CD4-positive, CD25-positive, alpha-beta regulatory T cell (primary cell): ENCODE results near the gene MANSC1. TPM values are rescaled to one million over a fixed set of nuclear protein-coding genes. Genes with fewer than 3 reads are reported as not detected.
A peak's percentile ranks its signal among the peaks of the same experiment; 100 is the strongest.

Source experiments
- ATAC-seq, 2 donors: fragments of 150-1000 bp; cut with Tn5 transposase; one replicate each; pipeline ENCODE4 v1.10.0; 2021; ENCODE audit warnings: low read depth in 2 of 2, moderate number of reproducible peaks in 2 of 2, moderate library complexity in 1 of 2
- DNase-seq, 3 donors: peaks; one replicate each; pipeline versions ENCODE4 v3.0.0 to v3.0.0-alpha.2; 2012 to 2022; ENCODE audit warnings: mixed read lengths in 1 of 3
- H3K27ac ChIP-seq: one replicate; pipeline ENCODE4 v1.7.0; 2013; ENCODE audit warnings: mild to moderate bottlenecking, low read length; ENCODE audit not compliant: insufficient read depth, poor library complexity, severe bottlenecking
- H3K27me3 ChIP-seq: one replicate; pipeline ENCODE4 v1.7.0; 2013; ENCODE audit warnings: low read length; ENCODE audit not compliant: control insufficient read depth, insufficient read depth
- H3K36me3 ChIP-seq: one replicate; pipeline ENCODE4 v1.7.0; 2013; ENCODE audit warnings: mild to moderate bottlenecking, low read length, moderate library complexity; ENCODE audit not compliant: control insufficient read depth, insufficient read depth
- H3K4me1 ChIP-seq: 2 replicates; pipeline ENCODE4 v1.7.0; 2013; ENCODE audit warnings: mild to moderate bottlenecking, low read length; ENCODE audit not compliant: insufficient read depth, control insufficient read depth, poor library complexity, severe bottlenecking
- H3K4me3 ChIP-seq: one replicate; pipeline ENCODE4 v1.7.0; 2013; ENCODE audit warnings: low read depth, mild to moderate bottlenecking, low read length, moderate library complexity
- H3K9me3 ChIP-seq, 2 experiments: 1 replicate in 1 of 2; 2 replicates in 1 of 2; pipeline ENCODE4 v1.7.0; 2013; ENCODE audit warnings: low read length in 2 of 2, mild to moderate bottlenecking in 1 of 2, moderate library complexity in 1 of 2; ENCODE audit not compliant: control insufficient read depth in 2 of 2
- H3K27ac Mint-ChIP-seq, 3 donors: one replicate each; pipeline ENCODE4 v1.8.0; 2020 to 2022; ENCODE audit warnings: mild to moderate bottlenecking in 3 of 3, mixed read lengths in 3 of 3, moderate library complexity in 2 of 3
- H3K27me3 Mint-ChIP-seq: one replicate; pipeline ENCODE4 v1.8.0; 2022; ENCODE audit warnings: mild to moderate bottlenecking, mixed read lengths
- H3K36me3 Mint-ChIP-seq: one replicate; pipeline ENCODE4 v1.8.0; 2020; ENCODE audit warnings: mixed read lengths
- H3K4me1 Mint-ChIP-seq, 4 donors: one replicate each; pipeline ENCODE4 v1.8.0; 2020 to 2022; ENCODE audit warnings: mixed read lengths in 4 of 4, mild to moderate bottlenecking in 1 of 4
- H3K4me3 Mint-ChIP-seq, 4 donors: one replicate each; pipeline ENCODE4 v1.8.0; 2020 to 2022; ENCODE audit warnings: mild to moderate bottlenecking in 4 of 4, mixed read lengths in 4 of 4, moderate library complexity in 3 of 4
- H3K9me3 Mint-ChIP-seq, 7 donors: one replicate each; pipeline ENCODE4 v1.8.0; 2020 to 2022; ENCODE audit warnings: mixed read lengths in 7 of 7, mild to moderate bottlenecking in 3 of 7, moderate library complexity in 2 of 7
- polyA plus RNA-seq, 4 donors: library from polyadenylated mRNA; unstranded; fragments of 300-500 nt; fragmentation: Illumina TruSeq; gene quantifications; one replicate each; pipeline ENCODE4 v1.2.3, GENCODE V29; 2021
- total RNA-seq: library from RNA; stranded (reverse); gene quantifications from one replicate; pipeline ENCODE4 v1.2.3, GENCODE V29; 2022

Gene MANSC1
- total and polyA plus RNA-seq, 5 donors from 2014 or later: 0.22 to 1.3 (median 0.54) TPM

GRCh38 chr12:12376646-12377448 lies 26.8 kb upstream of the MANSC1 start:
- H3K4me1 Mint-ChIP-seq: peaks cover 35 to 59% (median 43%) of the 10 kb centered on the region in 4 donors
- H3K27me3 Mint-ChIP-seq: no peaks in the 10 kb centered on the region
- H3K27ac Mint-ChIP-seq: peak overlapping the region; percentile 72 to 92 (median 88)
- Histone ChIP-seq H3K36me3 (peaks cover 14% of the 10 kb centered on the region), H3K9me3 (no peaks in the 10 kb centered on the region), H3K4me1 (peaks cover 37% of the 10 kb centered on the region), H3K27ac (peak overlapping the region; percentile 49), H3K27me3 (no peaks in the 10 kb centered on the region), H3K4me3 (no peak overlapping the region)
- ATAC-seq (peak; percentile 81), DNase-seq (peak; percentile 30 to 90 (median 84))
- H3K36me3 Mint-ChIP-seq: peaks cover 26% of the 10 kb centered on the region
- peak overlapping the region in 1 of 4 donors; percentile 66 for H3K4me3 Mint-ChIP-seq
- peaks cover 0 to 4% (median 0%) of the 10 kb centered on the region in 7 donors for H3K9me3 Mint-ChIP-seq

GRCh38 chr12:12372946-12373722 lies 23.1 kb upstream of the MANSC1 start:
- Mint-ChIP-seq H3K27me3 (no peaks in the 10 kb centered on the region), H3K4me3 (no peak overlapping the region), H3K27ac (peak overlapping the region in 2 of 3 donors; percentile 28 to 67), H3K4me1 (peaks cover 18 to 38% (median 35%) of the 10 kb centered on the region in 4 donors), H3K9me3 (no peaks in the 10 kb centered on the region), H3K36me3 (peaks cover 23% of the 10 kb centered on the region)
- no peak for ATAC-seq
- Histone ChIP-seq H3K4me1 (peaks cover 14% of the 10 kb centered on the region), H3K4me3 (no peak overlapping the region), H3K36me3 (peaks cover 14% of the 10 kb centered on the region), H3K27me3 (no peaks in the 10 kb centered on the region), H3K27ac (no peak overlapping the region), H3K9me3 (no peaks in the 10 kb centered on the region)
- DNase-seq: no peak

- H3K4me3 Mint-ChIP-seq: no peak overlapping the region
Measured at GRCh38 chr12:12367482-12367998, 17.5 kb upstream of the MANSC1 start.

GRCh38 chr12:12366701-12367481 lies 16.8 kb upstream of the MANSC1 start:
- Mint-ChIP-seq H3K4me3 (no peak overlapping the region), H3K4me1 (peaks cover 28 to 51% (median 40%) of the 10 kb centered on the region in 4 donors), H3K27me3 (no peaks in the 10 kb centered on the region), H3K36me3 (peaks cover 31% of the 10 kb centered on the region), H3K27ac (peak overlapping the region in 2 of 3 donors; percentile 1 to 5), H3K9me3 (peaks cover 0 to 1% (median 0%) of the 10 kb centered on the region in 7 donors)
- DNase-seq (no peak), ATAC-seq (no peak)
- H3K9me3 ChIP-seq: no peaks in the 10 kb centered on the region
- H3K36me3 ChIP-seq: peaks cover 11% of the 10 kb centered on the region
- no peak overlapping the region for H3K4me3 ChIP-seq
- H3K27me3 ChIP-seq: no peaks in the 10 kb centered on the region
- peaks cover 9% of the 10 kb centered on the region for H3K4me1 ChIP-seq
- H3K27ac ChIP-seq: no peak overlapping the region

More at GRCh38 chr12:12367482-12367998, 17.5 kb upstream of the MANSC1 start:
- no peaks in the 10 kb centered on the region for H3K9me3 ChIP-seq
- H3K27me3 ChIP-seq: no peaks in the 10 kb centered on the region
- no peak overlapping the region for H3K27ac Mint-ChIP-seq
- peaks cover 4% of the 10 kb centered on the region for H3K4me1 ChIP-seq
- H3K4me3 ChIP-seq: no peak overlapping the region
- ATAC-seq (no peak), DNase-seq (no peak)
- H3K27me3 Mint-ChIP-seq: no peaks in the 10 kb centered on the region
- peaks cover 23 to 48% (median 36%) of the 10 kb centered on the region in 4 donors for H3K4me1 Mint-ChIP-seq
- peaks cover 28% of the 10 kb centered on the region for H3K36me3 Mint-ChIP-seq
- H3K36me3 ChIP-seq: peaks cover 18% of the 10 kb centered on the region
- H3K9me3 Mint-ChIP-seq: peaks cover 0 to 1% (median 0%) of the 10 kb centered on the region in 7 donors
- H3K27ac ChIP-seq: no peak overlapping the region

GRCh38 chr12:12365931-12366431 lies 15.9 kb upstream of the MANSC1 start:
- DNase-seq (no peak), ATAC-seq (no peak)
- H3K4me3 Mint-ChIP-seq: no peak overlapping the region
- H3K36me3 Mint-ChIP-seq: peaks cover 36% of the 10 kb centered on the region
- H3K27ac ChIP-seq: no peak overlapping the region
- H3K9me3 Mint-ChIP-seq: peaks cover 0 to 1% (median 0%) of the 10 kb centered on the region in 7 donors
- peak overlapping the region; percentile 1 for H3K4me3 ChIP-seq
- no peaks in the 10 kb centered on the region for H3K27me3 ChIP-seq
- H3K4me1 Mint-ChIP-seq: peaks cover 34 to 61% (median 48%) of the 10 kb centered on the region in 4 donors
- H3K9me3 ChIP-seq: no peaks in the 10 kb centered on the region
- peaks cover 11% of the 10 kb centered on the region for H3K36me3 ChIP-seq
- H3K27me3 Mint-ChIP-seq: no peaks in the 10 kb centered on the region
- peaks cover 10% of the 10 kb centered on the region for H3K4me1 ChIP-seq
- peak overlapping the region in 1 of 3 donors; percentile 38 for H3K27ac Mint-ChIP-seq

DNA sequence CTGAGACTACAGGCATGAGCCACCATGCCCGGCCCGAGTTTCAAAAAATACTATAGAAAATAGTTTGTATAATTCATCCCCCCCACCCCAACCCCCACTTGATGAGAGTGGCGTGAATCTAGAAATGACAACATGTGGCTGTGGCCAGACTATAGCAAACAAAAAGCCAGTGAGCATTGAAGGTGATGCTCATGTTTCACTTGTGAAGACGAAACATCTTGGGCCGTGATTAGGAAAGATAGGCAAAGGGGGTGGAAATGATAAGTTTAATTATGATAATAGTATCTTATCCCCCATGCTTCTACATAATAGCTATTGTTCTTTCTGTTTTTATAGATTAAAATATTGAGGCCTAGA lies 15.4 kb upstream of the MANSC1 start:
- no peak for DNase-seq
- Mint-ChIP-seq H3K27me3 (no peaks in the 10 kb centered on the region), H3K4me3 (no peak overlapping the region), H3K4me1 (peaks cover 36 to 64% (median 47%) of the 10 kb centered on the region in 4 donors), H3K27ac (peak overlapping the region in 1 of 3 donors; percentile 38), H3K9me3 (peaks cover 0 to 1% (median 0%) of the 10 kb centered on the region in 7 donors), H3K36me3 (peaks cover 36% of the 10 kb centered on the region)
- peaks cover 11% of the 10 kb centered on the region for H3K36me3 ChIP-seq
- no peak overlapping the region for H3K27ac ChIP-seq
- peaks cover 10% of the 10 kb centered on the region for H3K4me1 ChIP-seq
- H3K9me3 ChIP-seq: no peaks in the 10 kb centered on the region
- no peak overlapping the region for H3K4me3 ChIP-seq
- ATAC-seq: no peak
- no peaks in the 10 kb centered on the region for H3K27me3 ChIP-seq
